ENCODE results near the gene GBGT1. TPM values are rescaled to one million over a fixed set of nuclear protein-coding genes. Genes with fewer than 3 reads are reported as not detected.
A peak's percentile ranks its signal among the peaks of the same experiment; 100 is the strongest.

GBGT1 gene
- total RNA-seq, 1 donor: 54.9 TPM

GRCh38 chr9:133104718-133105460 is 58.8 kb downstream of the GBGT1 start:
- no peak for DNase-seq (ENCODE audit: low read depth in 2 of 3, low spot score in 2 of 3)

DNA sequence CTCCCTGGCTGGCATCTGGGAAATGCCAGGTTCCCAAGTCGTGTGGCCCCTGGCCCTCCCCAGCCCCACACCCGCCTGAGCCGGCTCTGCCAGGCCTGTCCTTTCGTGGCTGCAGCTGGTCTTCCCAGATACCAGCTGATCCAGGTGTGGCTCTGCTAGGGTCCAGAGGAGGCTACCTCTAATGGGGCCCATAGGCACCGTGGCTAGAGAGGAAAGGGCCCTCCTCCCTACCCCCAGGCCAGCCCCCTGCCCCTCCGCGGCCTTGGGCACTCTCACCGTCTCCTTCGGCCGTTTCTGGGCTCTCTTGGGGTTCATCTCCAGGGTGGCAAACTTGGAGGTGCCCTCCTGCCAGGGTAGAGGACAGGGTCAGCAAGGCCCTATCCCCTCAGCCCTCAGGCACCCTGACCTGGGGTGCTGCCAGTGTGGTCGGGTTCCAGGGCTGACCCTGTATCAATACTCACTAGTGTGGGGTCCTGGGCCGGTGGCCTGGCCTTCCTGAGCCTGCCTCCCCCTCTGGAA is 59.7 kb downstream of the GBGT1 start:
- no peak for DNase-seq (ENCODE audit: low read depth in 2 of 3, low spot score in 2 of 3)

GRCh38 chr9:133103183-133103986 is 60.3 kb downstream of the GBGT1 start:
- DNase-seq (ENCODE audit: low read depth in 2 of 3, low spot score in 2 of 3): peak in 2 of 3 donors; percentile 46 to 54

Other genes with a start within 250 kb of the GBGT1 start
- gene TSC1, start 219.3 kb downstream of the GBGT1 start, total RNA-seq: 33.9 TPM
- gene GFI1B, start 185.2 kb downstream of the GBGT1 start, total RNA-seq: 72.4 TPM
- gene GTF3C5, start 132.9 kb downstream of the GBGT1 start, total RNA-seq: 76.2 TPM
- 1.3 TPM for gene CEL, start 101.9 kb downstream of the GBGT1 start, total RNA-seq
- gene RALGDS, start 42.7 kb downstream of the GBGT1 start, total RNA-seq: 139 TPM
- not detected for gene OBP2B, start 45.3 kb upstream of the GBGT1 start, total RNA-seq
- 26.7 TPM for gene ABO, start 111.3 kb upstream of the GBGT1 start, total RNA-seq
- gene SURF6, start 172.3 kb upstream of the GBGT1 start, total RNA-seq: 19.4 TPM
- 27.5 TPM for gene MED22, start 184.2 kb upstream of the GBGT1 start, total RNA-seq
- 3,489 TPM for gene RPL7A, start 184.3 kb upstream of the GBGT1 start, total RNA-seq
- 22.9 TPM for gene SURF1, start 192.6 kb upstream of the GBGT1 start, total RNA-seq
- gene SURF2, start 192.6 kb upstream of the GBGT1 start, total RNA-seq: 11.3 TPM
- 196 TPM for gene SURF4, start 212.1 kb upstream of the GBGT1 start, total RNA-seq
- gene STKLD1, start 212.5 kb upstream of the GBGT1 start, total RNA-seq: 0.81 TPM